ENCODE results near the gene RPGR.

DNA sequence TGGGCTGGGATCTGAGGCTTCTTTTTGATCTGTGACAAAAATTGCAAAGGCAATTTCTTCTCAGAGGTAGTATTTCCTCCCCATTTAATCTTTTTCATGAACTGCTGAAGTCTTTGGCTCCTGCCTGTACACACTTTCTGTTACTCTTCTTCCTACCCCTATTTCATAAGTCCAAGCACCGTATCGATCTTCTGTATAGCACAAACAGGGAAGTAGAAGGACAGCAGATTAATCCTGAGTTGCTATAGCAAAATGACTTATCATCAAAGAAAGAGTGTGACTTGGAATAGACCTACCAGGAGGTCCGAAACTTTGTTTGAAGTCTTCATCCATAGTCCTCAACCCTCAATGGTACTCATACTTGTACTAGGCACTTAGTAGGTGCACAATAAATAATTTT is 47.1 kb upstream of the RPGR start:
- no peak for TF ChIP-seq YY1 (IDR thresholded peaks at IDR 0.05; ENCODE audit: insufficient read depth, insufficient read length)
- no peak for TF ChIP-seq SUZ12 (IDR thresholded peaks at IDR 0.05; ENCODE audit: extremely low read depth, insufficient read depth, insufficient read length)
